Prostate gland (tissue), 2 donors: ENCODE measurements around the gene GNG5. TPM values are rescaled to one million over a fixed set of nuclear protein-coding genes. Genes with fewer than 3 reads are reported as not detected.
"Not testable (repeated sequence)": the region's sequence is repeated elsewhere in the genome, so short reads cannot be mapped to it uniquely, and the experiment has no call there.

ENCODE experiments used
- DNase-seq: peaks from one replicate; pipeline ENCODE4 v3.0.0-alpha.2; 2019; ENCODE audit warnings: low spot score
- H3K27ac ChIP-seq, 2 donors: fragments of 200-600 bp; sonication (generic); 2 replicates each; pipeline ENCODE4 v1.5.1; 2017 to 2019
- H3K27me3 ChIP-seq: fragments of 200-600 bp; sonication (generic); replicated peaks from 2 replicates; pipeline ENCODE4 v1.5.1; 2019; ENCODE audit not compliant: insufficient read depth
- H3K36me3 ChIP-seq, 2 donors: fragments of 200-600 bp; sonication (generic); 1 replicate in 1 of 2; 2 replicates in 1 of 2; pipeline versions ENCODE4 v1.5.1 to v1.8.1; 2017 to 2019
- H3K4me1 ChIP-seq: fragments of 200-600 bp; sonication (generic); replicated peaks from 2 replicates; pipeline ENCODE4 v1.5.1; 2019
- H3K4me3 ChIP-seq, 2 donors: fragments of 200-600 bp; sonication (generic); 2 replicates each; pipeline ENCODE4 v1.5.1; 2017 to 2019
- H3K9me3 ChIP-seq: fragments of 200-600 bp; sonication (generic); 2 replicates; pipeline ENCODE4 v1.5.1; 2017
- CTCF ChIP-seq, 4 experiments: fragments of 200-600 bp in 2 of 4; fragments of 450-650 bp in 2 of 4; sonication (generic) in 2 of 4; IDR thresholded peaks; 1 replicate in 3 of 4; 2 replicates in 1 of 4; pipeline ENCODE4 v1.5.1; 2016 to 2019; ENCODE audit warnings: antibody characterized with exemption in 4 of 4, mild to moderate bottlenecking in 2 of 4, moderate library complexity in 2 of 4
- POLR2A ChIP-seq: fragments of 450-650 bp; IDR thresholded peaks from one replicate; pipeline ENCODE4 v1.6.1; 2016; ENCODE audit warnings: antibody characterized with exemption, mild to moderate bottlenecking
- POLR2AphosphoS5 ChIP-seq: sonication (generic); formaldehyde crosslinking; IDR thresholded peaks from one replicate; pipeline ENCODE4 v1.6.1; 2017; ENCODE audit warnings: antibody characterized with exemption
- WGBS: methylation state at CpG from one replicate; pipeline ENCODE4 v1.1.5; 2018; 5-methylcytosine and 5-hydroxymethylcytosine counted together
- intact Hi-C: fragments of 100-400 bp; cut with DNase I; formaldehyde crosslinking; loops from one replicate; pipeline ENCODE4 v1.14.2; 2022
- total RNA-seq, 2 donors: library from RNA; depleted of rRNA; stranded (reverse); fragments of >200 nt; gene quantifications; one replicate each; pipeline ENCODE4 v1.1.0, GENCODE V29; 2016

Gene GNG5
- total RNA-seq, 2 donors from 2014 or later: 111 to 116 TPM

GRCh38 chr1:84509029-84509428 lies 2.6 kb upstream of the GNG5 start:
- H3K9me3 ChIP-seq: no peaks in the 10 kb centered on the region
- H3K36me3 ChIP-seq: no peaks in the 10 kb centered on the region
- H3K4me1 ChIP-seq: peaks cover 2% of the 10 kb centered on the region
- H3K4me3 ChIP-seq: no peak overlapping the region
- TF ChIP-seq CTCF (IDR thresholded peaks at IDR 0.05) (no peak), POLR2AphosphoS5 (no peak), POLR2A (no peak)
- WGBS: 92% methylated on average over 4 of the region's 4 CpGs
- no peak for DNase-seq
- H3K27ac ChIP-seq: no peak overlapping the region
- H3K27me3 ChIP-seq: no peaks in the 10 kb centered on the region
- intact Hi-C loops: loop anchor here (5.0 kb wide), 1 partner anchor 63 kb away; the partner anchor contains the start of gene CTBS

GRCh38 chr1:84508510-84508909 lies 2.1 kb upstream of the GNG5 start:
- 94% methylated on average over 1 of the region's 1 CpG for WGBS

GRCh38 chr1:84507887-84508286 lies 1.5 kb upstream of the GNG5 start:
- 90% methylated on average over 14 of the region's 14 CpGs for WGBS
- H3K9me3 ChIP-seq, DNase-seq, H3K27me3 ChIP-seq, H3K4me3 ChIP-seq, H3K4me1 ChIP-seq, H3K36me3 ChIP-seq, H3K27ac ChIP-seq: not testable (repeated sequence)
- intact Hi-C loops: loop anchor here (5.0 kb wide), 1 partner anchor 64 kb away; the partner anchor contains the start of gene CTBS

More at GRCh38 chr1:84508510-84508909, 2.1 kb upstream of the GNG5 start:
- Histone ChIP-seq H3K4me3 (no peak overlapping the region), H3K4me1 (peaks cover 2% of the 10 kb centered on the region), H3K27ac (no peak overlapping the region), H3K27me3 (no peaks in the 10 kb centered on the region), H3K36me3 (no peaks in the 10 kb centered on the region), H3K9me3 (no peaks in the 10 kb centered on the region)
- intact Hi-C loops: loop anchor here (5.0 kb wide), 1 partner anchor 64 kb away; the partner anchor contains the start of gene CTBS
- DNase-seq: no peak
- no peak for TF ChIP-seq POLR2A
- TF ChIP-seq POLR2AphosphoS5: no peak
- TF ChIP-seq CTCF (IDR thresholded peaks at IDR 0.05): no peak

GRCh38 chr1:84506729-84507453 lies 510 bp upstream of the GNG5 start:
- H3K4me1 ChIP-seq: peaks cover 2% of the 10 kb centered on the region
- H3K27ac ChIP-seq: peak overlapping the region; percentile 95 to 96
- H3K36me3 ChIP-seq: no peaks in the 10 kb centered on the region
- 14% methylated on average over 26 of the region's 26 CpGs for WGBS
- DNase-seq: no peak
- H3K4me3 ChIP-seq: peak overlapping the region; percentile 59 to 83
- no peaks in the 10 kb centered on the region for H3K9me3 ChIP-seq
- no peak for TF ChIP-seq POLR2AphosphoS5
- TF ChIP-seq CTCF (IDR thresholded peaks at IDR 0.05): no peak
- no peak for TF ChIP-seq POLR2A
- H3K27me3 ChIP-seq: no peaks in the 10 kb centered on the region
- intact Hi-C loops: loop anchor here (5.0 kb wide), 1 partner anchor 65 kb away; the partner anchor contains the start of gene CTBS

GRCh38 chr1:84505493-84506001 lies 834 bp downstream of the GNG5 start:
- Histone ChIP-seq H3K9me3 (no peaks in the 10 kb centered on the region), H3K27ac (peak overlapping the region; percentile 95 to 96), H3K4me1 (peaks cover 2% of the 10 kb centered on the region), H3K27me3 (no peaks in the 10 kb centered on the region), H3K4me3 (peak overlapping the region; percentile 59 to 83), H3K36me3 (no peaks in the 10 kb centered on the region)
- DNase-seq: peak; percentile 35
- TF ChIP-seq CTCF (IDR thresholded peaks at IDR 0.05) (no peak), POLR2A (no peak), POLR2AphosphoS5 (no peak)
- intact Hi-C loops: loop anchor here (5.0 kb wide), 1 partner anchor 67 kb away; the partner anchor contains the start of gene CTBS
- under 1% methylated on average over 19 of the region's 47 CpGs for WGBS
